Liver (tissue), 9 donors: Measurements from ENCODE around the gene XRCC1. TPM values are rescaled to one million over a fixed set of nuclear protein-coding genes. Genes with fewer than 3 reads are reported as not detected.

ENCODE experiments used
- DNase-seq: peaks from one replicate; pipeline ENCODE4 v3.0.0-alpha.2; 2017; ENCODE audit warnings: low spot score
- H3K27ac ChIP-seq, 2 donors: one replicate each; pipeline ENCODE4 v1.7.0; 2013; ENCODE audit warnings: inconsistent platforms in 2 of 2, low read length in 2 of 2, control low read depth in 1 of 2, low read depth in 1 of 2, mild to moderate bottlenecking in 1 of 2
- H3K27me3 ChIP-seq, 4 donors: one replicate each; pipeline versions ENCODE4 v1.6.1 to v1.7.0; 2013; ENCODE audit warnings: low read length in 3 of 4, inconsistent platforms in 1 of 4, mild to moderate bottlenecking in 1 of 4, moderate library complexity in 1 of 4; ENCODE audit not compliant: control insufficient read depth in 4 of 4, insufficient read depth in 4 of 4
- H3K36me3 ChIP-seq, 4 donors: one replicate each; pipeline versions ENCODE4 v1.6.1 to v1.7.0; 2013; ENCODE audit warnings: low read length in 3 of 4, mild to moderate bottlenecking in 3 of 4, low read depth in 1 of 4, moderate library complexity in 1 of 4; ENCODE audit not compliant: control insufficient read depth in 4 of 4, insufficient read depth in 3 of 4
- H3K4me1 ChIP-seq, 4 donors: one replicate each; pipeline versions ENCODE4 v1.6.1 to v1.7.0; 2013; ENCODE audit warnings: low read length in 3 of 4, mild to moderate bottlenecking in 3 of 4, moderate library complexity in 1 of 4; ENCODE audit not compliant: control insufficient read depth in 4 of 4, insufficient read depth in 4 of 4
- H3K4me3 ChIP-seq, 3 donors: one replicate each; pipeline versions ENCODE4 v1.6.1 to v1.7.0; 2013; ENCODE audit warnings: low read length in 3 of 3, control low read depth in 1 of 3, low read depth in 1 of 3, mild to moderate bottlenecking in 1 of 3
- H3K9ac ChIP-seq, 2 donors: one replicate each; pipeline ENCODE4 v1.7.0; 2013; ENCODE audit warnings: low read length in 2 of 2, mild to moderate bottlenecking in 2 of 2, moderate library complexity in 2 of 2, control low read depth in 1 of 2, low read depth in 1 of 2
- H3K9me3 ChIP-seq, 4 donors: one replicate each; pipeline versions ENCODE4 v1.6.1 to v1.7.0; 2013; ENCODE audit warnings: low read length in 3 of 4; ENCODE audit not compliant: control insufficient read depth in 4 of 4
- EGR1 ChIP-seq, 2 donors: IDR thresholded peaks; 2 replicates each; pipeline ENCODE4 v1.6.1; 2016 to 2018; ENCODE audit warnings: antibody characterized with exemption in 2 of 2, low read depth in 2 of 2
- FOXA2 ChIP-seq: IDR thresholded peaks from 2 replicates; pipeline ENCODE4 v1.6.1; 2016; ENCODE audit warnings: antibody characterized with exemption
- GABPA ChIP-seq, 2 donors: IDR thresholded peaks in 1 of 2; conservative IDR thresholded peaks in 1 of 2; 2 replicates each; pipeline ENCODE4 v1.6.1; 2016; ENCODE audit warnings: antibody characterized with exemption in 2 of 2, mild to moderate bottlenecking in 1 of 2, moderate library complexity in 1 of 2
- HNF4G ChIP-seq: IDR thresholded peaks from 2 replicates; pipeline ENCODE4 v1.6.1; 2016; ENCODE audit warnings: antibody characterized with exemption
- JUND ChIP-seq, 2 donors: IDR thresholded peaks; 2 replicates each; pipeline ENCODE4 v1.6.1; 2016; ENCODE audit warnings: antibody characterized with exemption in 2 of 2
- RAD21 ChIP-seq, 2 donors: IDR thresholded peaks; 2 replicates each; pipeline ENCODE4 v1.6.1; 2016; ENCODE audit warnings: antibody characterized with exemption in 2 of 2, mild to moderate bottlenecking in 2 of 2
- RXRA ChIP-seq, 2 donors: IDR thresholded peaks; 2 replicates each; pipeline ENCODE4 v1.6.1; 2017 to 2018; ENCODE audit warnings: antibody characterized with exemption in 2 of 2, mild to moderate bottlenecking in 1 of 2
- TAF1 ChIP-seq: conservative IDR thresholded peaks from 2 replicates; pipeline ENCODE4 v1.6.1; 2016; ENCODE audit warnings: antibody characterized with exemption, mild to moderate bottlenecking
- YY1 ChIP-seq: IDR thresholded peaks from 2 replicates; pipeline ENCODE4 v1.6.1; 2016; ENCODE audit warnings: antibody characterized with exemption, mild to moderate bottlenecking
- WGBS: extraction: QIAGEN DNeasy Blood & Tissue Kit; methylation state at CpG from one replicate; pipeline ENCODE4 v1.1.7; 2013; 5-methylcytosine and 5-hydroxymethylcytosine counted together
- polyA plus RNA-seq, 2 donors: library from polyadenylated mRNA; stranded (reverse) in 1 of 2; unstranded in 1 of 2; fragments of 200-250 nt in 1 of 2; fragments of >200 nt in 1 of 2; fragmentation: Nextera tagmentation in 1 of 2; extraction: Ambion mirVana in 1 of 2; gene quantifications; one replicate each; pipeline versions ENCODE4 v1.2.1 to v1.2.3, GENCODE V29; 2013 to 2015
- total RNA-seq, 2 donors: library from RNA; depleted of rRNA; stranded (reverse); fragments of >200 nt; gene quantifications; one replicate each; pipeline ENCODE4 v1.2.3, GENCODE V29; 2014
- TF ChIP-seq, protein P1 (sequence below): IDR thresholded peaks from 2 replicates; pipeline ENCODE4 v1.6.1; 2016; ENCODE audit warnings: antibody characterized with exemption, mild to moderate bottlenecking
- TF ChIP-seq, protein P2 (sequence below): IDR thresholded peaks from 2 replicates; pipeline ENCODE4 v1.6.1; 2016; ENCODE audit warnings: antibody characterized with exemption
- TF ChIP-seq, protein P3 (sequence below): fragments of 150-350 bp; IDR thresholded peaks from 2 replicates; pipeline ENCODE4 v1.5.1; 2017; ENCODE audit warnings: improper control_type of control experiment, low read depth, low read length; ENCODE audit not compliant: missing input control
- donor health status: healthy.
- donor health status: healthy.
- donor health status: healthy.
- donor health status: healthy.
- donor health status: healthy.

The XRCC1 gene
- total and polyA plus RNA-seq, 4 donors, result 3.6 to 9.8 (median 4.9) TPM

DNA sequence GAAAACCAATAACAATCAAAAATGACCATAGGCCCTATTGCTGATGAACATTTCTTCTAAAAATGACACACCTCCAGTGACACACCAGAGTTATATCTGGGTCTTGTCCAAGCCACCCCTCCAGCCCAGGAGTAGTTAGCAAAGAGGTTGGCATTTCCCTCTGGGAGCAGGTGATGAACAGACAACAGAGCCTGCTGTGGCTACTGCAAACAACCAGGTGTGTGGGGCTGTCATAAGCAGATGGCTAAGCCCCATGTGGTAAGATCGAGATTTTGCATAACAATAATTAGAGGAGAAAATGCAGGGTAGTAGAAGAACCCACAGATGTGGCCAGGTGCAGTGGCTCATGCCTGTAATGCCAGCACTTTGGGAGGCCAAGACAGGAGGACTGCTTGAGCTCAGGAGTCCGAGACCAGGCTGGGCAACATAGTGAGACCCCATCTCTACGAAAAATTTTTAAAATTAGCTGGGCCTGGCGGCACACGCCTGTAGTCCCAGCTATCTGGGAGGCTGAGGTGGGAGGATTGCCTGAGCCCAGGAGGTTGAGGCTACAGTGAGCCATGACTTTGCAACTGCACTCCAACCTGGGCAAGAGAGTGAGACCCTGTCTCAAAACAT lies 5.0 kb downstream of the XRCC1 start:
- no peaks in the 10 kb centered on the region for H3K27me3 ChIP-seq
- no peak overlapping the region for H3K27ac ChIP-seq
- no peak for TF ChIP-seq GABPA (IDR thresholded peaks at IDR 0.05 in 1 of 2, conservative IDR thresholded peaks at IDR 0.05 in 1 of 2)
- TF ChIP-seq, protein P1, sequence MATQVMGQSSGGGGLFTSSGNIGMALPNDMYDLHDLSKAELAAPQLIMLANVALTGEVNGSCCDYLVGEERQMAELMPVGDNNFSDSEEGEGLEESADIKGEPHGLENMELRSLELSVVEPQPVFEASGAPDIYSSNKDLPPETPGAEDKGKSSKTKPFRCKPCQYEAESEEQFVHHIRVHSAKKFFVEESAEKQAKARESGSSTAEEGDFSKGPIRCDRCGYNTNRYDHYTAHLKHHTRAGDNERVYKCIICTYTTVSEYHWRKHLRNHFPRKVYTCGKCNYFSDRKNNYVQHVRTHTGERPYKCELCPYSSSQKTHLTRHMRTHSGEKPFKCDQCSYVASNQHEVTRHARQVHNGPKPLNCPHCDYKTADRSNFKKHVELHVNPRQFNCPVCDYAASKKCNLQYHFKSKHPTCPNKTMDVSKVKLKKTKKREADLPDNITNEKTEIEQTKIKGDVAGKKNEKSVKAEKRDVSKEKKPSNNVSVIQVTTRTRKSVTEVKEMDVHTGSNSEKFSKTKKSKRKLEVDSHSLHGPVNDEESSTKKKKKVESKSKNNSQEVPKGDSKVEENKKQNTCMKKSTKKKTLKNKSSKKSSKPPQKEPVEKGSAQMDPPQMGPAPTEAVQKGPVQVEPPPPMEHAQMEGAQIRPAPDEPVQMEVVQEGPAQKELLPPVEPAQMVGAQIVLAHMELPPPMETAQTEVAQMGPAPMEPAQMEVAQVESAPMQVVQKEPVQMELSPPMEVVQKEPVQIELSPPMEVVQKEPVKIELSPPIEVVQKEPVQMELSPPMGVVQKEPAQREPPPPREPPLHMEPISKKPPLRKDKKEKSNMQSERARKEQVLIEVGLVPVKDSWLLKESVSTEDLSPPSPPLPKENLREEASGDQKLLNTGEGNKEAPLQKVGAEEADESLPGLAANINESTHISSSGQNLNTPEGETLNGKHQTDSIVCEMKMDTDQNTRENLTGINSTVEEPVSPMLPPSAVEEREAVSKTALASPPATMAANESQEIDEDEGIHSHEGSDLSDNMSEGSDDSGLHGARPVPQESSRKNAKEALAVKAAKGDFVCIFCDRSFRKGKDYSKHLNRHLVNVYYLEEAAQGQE, result no peak
- TF ChIP-seq, protein P2, sequence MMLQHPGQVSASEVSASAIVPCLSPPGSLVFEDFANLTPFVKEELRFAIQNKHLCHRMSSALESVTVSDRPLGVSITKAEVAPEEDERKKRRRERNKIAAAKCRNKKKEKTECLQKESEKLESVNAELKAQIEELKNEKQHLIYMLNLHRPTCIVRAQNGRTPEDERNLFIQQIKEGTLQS, result no peak
- TF ChIP-seq RAD21 (IDR thresholded peaks at IDR 0.05), result no peak
- H3K9ac ChIP-seq, result no peak overlapping the region
- peaks cover 2 to 10% (median 10%) of the 10 kb centered on the region in 4 donors for H3K4me1 ChIP-seq
- no peaks in the 10 kb centered on the region for H3K9me3 ChIP-seq
- no peaks in the 10 kb centered on the region for H3K36me3 ChIP-seq
- no peak for DNase-seq
- 94% methylated on average over 5 of the region's 5 CpGs for WGBS
- no peak overlapping the region for H3K4me3 ChIP-seq

DNA sequence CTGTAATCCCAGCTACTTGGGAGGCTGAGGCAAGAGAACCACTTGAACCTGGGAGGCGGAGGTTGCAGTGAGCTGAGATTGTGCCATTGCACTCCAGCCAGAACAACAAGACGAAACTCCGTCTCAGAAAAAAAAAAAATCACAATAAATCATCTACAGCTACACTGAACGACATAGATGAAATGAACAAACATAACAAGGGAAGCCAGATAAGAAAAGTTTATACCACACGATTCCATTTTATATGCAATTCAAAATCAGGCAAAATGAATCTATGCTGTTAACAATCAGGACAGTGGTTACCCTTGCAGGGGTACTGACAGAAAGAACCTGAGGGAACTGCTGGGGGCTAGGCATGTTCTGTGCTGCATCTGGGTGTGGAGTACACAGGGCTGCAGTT lies 5.7 kb downstream of the XRCC1 start:
- Histone ChIP-seq H3K4me3 (no peak overlapping the region), H3K4me1 (peaks cover 1 to 4% (median 4%) of the 10 kb centered on the region in 4 donors), H3K27ac (no peak overlapping the region), H3K9me3 (no peaks in the 10 kb centered on the region), H3K36me3 (no peaks in the 10 kb centered on the region), H3K9ac (no peak overlapping the region), H3K27me3 (no peaks in the 10 kb centered on the region)
- TF ChIP-seq, protein P3, sequence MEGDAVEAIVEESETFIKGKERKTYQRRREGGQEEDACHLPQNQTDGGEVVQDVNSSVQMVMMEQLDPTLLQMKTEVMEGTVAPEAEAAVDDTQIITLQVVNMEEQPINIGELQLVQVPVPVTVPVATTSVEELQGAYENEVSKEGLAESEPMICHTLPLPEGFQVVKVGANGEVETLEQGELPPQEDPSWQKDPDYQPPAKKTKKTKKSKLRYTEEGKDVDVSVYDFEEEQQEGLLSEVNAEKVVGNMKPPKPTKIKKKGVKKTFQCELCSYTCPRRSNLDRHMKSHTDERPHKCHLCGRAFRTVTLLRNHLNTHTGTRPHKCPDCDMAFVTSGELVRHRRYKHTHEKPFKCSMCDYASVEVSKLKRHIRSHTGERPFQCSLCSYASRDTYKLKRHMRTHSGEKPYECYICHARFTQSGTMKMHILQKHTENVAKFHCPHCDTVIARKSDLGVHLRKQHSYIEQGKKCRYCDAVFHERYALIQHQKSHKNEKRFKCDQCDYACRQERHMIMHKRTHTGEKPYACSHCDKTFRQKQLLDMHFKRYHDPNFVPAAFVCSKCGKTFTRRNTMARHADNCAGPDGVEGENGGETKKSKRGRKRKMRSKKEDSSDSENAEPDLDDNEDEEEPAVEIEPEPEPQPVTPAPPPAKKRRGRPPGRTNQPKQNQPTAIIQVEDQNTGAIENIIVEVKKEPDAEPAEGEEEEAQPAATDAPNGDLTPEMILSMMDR, result no peak
- TF ChIP-seq EGR1 (IDR thresholded peaks at IDR 0.05; ENCODE audit: low read depth in 2 of 2) (no peak), HNF4G (no peak), GABPA (IDR thresholded peaks at IDR 0.05 in 1 of 2, conservative IDR thresholded peaks at IDR 0.05 in 1 of 2) (no peak), TAF1 (no peak), FOXA2 (no peak), RXRA (IDR thresholded peaks at IDR 0.05) (no peak), JUND (IDR thresholded peaks at IDR 0.05) (no peak), YY1 (no peak)
- TF ChIP-seq, protein P2, result no peak
- 88% methylated on average over 5 of the region's 5 CpGs for WGBS
- DNase-seq, result no peak
